ENCODE data around the gene CADPS2. TPM values are rescaled to one million over a fixed set of nuclear protein-coding genes. Genes with fewer than 3 reads are reported as not detected.

CADPS2 gene
- total RNA-seq, 2 donors from 2014 or later: 16.4 to 32.5 TPM

DNA sequence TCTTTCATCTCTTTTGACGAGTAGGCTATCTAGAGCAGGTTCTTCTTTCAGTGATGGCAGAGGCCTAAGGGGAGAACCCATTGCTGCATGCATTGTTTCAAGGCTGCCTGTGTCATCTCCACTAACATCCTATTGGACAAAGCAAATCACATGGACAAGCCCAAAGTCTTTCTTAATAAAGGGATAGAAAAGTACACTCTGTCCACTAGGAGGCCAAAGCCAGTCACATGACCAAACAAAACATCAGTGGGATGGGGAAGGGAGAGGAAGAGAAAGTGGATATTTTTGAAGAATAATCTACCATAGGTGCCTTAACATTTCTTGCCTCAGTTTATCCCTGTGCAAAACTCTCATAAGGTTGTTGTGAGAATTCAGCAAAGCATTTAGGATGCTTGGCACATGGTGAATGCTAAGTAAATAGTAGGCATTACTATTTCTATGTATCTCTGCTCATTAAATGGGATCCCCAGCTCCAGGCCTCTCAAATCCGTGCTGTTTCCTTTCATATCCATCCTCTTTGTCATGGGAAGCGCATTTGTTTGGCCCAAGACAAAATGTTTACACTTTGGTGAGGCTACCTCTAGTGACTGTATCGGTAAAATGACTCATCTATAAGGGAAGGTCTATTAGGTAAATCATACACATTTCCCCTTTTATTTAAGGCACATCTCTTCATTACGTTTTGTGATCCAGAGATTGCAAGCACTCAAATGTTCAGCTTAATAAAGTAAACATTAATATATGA, 16.7 kb upstream of the CADPS2 start:
- no peak for ATAC-seq (ENCODE audit: insufficient number of reproducible peaks, low FRiP score, low read depth)

DNA sequence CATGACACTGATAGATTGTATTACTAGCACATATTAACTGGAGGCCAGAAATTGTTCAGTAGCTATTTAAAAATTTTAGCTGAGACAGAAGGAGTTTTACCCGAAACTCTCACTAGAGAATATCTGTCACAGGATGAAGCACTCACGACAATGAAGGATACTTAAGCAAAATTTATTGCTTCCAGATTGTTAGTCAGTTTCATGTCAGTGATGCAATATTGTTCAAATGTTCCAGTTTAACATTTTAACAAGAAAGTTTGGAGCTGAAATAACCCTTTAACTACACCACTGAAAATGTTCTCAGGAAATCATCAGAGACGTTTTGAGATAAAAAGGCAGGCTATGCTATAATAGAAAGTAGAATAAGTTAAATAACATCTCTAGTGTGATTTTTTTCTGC, 15.0 kb upstream of the CADPS2 start:
- H3K9me3 ChIP-seq: no peaks in the 10 kb centered on the region
- H3K27ac ChIP-seq: no peak overlapping the region
- ATAC-seq (ENCODE audit: insufficient number of reproducible peaks, low FRiP score, low read depth) (no peak), DNase-seq (ENCODE audit: low spot score) (no peak)
- H3K4me1 ChIP-seq (ENCODE audit: control insufficient read depth in 1 of 2, low read depth in 2 of 2): no peaks in the 10 kb centered on the region
- no peak overlapping the region for H3K4me3 ChIP-seq
- H3K27me3 ChIP-seq (replicated peaks; ENCODE audit: insufficient read depth): no peaks in the 10 kb centered on the region
- no peaks in the 10 kb centered on the region for H3K36me3 ChIP-seq
- TF ChIP-seq, protein P1, sequence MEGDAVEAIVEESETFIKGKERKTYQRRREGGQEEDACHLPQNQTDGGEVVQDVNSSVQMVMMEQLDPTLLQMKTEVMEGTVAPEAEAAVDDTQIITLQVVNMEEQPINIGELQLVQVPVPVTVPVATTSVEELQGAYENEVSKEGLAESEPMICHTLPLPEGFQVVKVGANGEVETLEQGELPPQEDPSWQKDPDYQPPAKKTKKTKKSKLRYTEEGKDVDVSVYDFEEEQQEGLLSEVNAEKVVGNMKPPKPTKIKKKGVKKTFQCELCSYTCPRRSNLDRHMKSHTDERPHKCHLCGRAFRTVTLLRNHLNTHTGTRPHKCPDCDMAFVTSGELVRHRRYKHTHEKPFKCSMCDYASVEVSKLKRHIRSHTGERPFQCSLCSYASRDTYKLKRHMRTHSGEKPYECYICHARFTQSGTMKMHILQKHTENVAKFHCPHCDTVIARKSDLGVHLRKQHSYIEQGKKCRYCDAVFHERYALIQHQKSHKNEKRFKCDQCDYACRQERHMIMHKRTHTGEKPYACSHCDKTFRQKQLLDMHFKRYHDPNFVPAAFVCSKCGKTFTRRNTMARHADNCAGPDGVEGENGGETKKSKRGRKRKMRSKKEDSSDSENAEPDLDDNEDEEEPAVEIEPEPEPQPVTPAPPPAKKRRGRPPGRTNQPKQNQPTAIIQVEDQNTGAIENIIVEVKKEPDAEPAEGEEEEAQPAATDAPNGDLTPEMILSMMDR (IDR thresholded peaks at IDR 0.05): no peak

More for the DNA sequence above, 16.7 kb upstream of the CADPS2 start:
- H3K27ac ChIP-seq: no peak overlapping the region
- DNase-seq (ENCODE audit: low spot score): no peak
- no peaks in the 10 kb centered on the region for H3K36me3 ChIP-seq
- no peaks in the 10 kb centered on the region for H3K4me1 ChIP-seq (ENCODE audit: control insufficient read depth in 1 of 2, low read depth in 2 of 2)
- H3K27me3 ChIP-seq (replicated peaks; ENCODE audit: insufficient read depth): no peaks in the 10 kb centered on the region
- H3K4me3 ChIP-seq: no peak overlapping the region
- H3K9me3 ChIP-seq: no peaks in the 10 kb centered on the region
- TF ChIP-seq, protein P1 (IDR thresholded peaks at IDR 0.05): no peak

DNA sequence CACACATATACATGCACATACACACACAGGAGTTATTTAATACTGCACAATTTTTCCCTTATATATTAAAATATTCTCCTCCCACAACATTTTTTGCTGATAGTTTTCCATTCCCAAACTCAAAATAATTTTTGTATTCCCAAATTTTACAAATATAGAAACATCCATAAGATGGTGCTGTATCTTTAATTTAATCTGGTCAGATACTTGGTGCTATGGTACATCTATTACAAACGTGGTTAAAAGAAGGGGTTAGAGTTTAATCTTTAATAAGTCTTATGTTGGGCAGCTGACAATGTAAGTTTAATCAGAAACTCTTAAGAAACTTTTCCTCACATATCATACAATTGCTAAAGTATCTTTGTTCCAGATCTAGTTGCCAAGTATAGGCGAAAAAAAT, 10.2 kb upstream of the CADPS2 start:
- no peak for ATAC-seq (ENCODE audit: insufficient number of reproducible peaks, low FRiP score, low read depth)
- Histone ChIP-seq H3K9me3 (no peaks in the 10 kb centered on the region), H3K27ac (no peak overlapping the region), H3K4me3 (no peak overlapping the region), H3K36me3 (no peaks in the 10 kb centered on the region), H3K4me1 (ENCODE audit: control insufficient read depth in 1 of 2, low read depth in 2 of 2) (no peaks in the 10 kb centered on the region), H3K27me3 (replicated peaks; ENCODE audit: insufficient read depth) (no peaks in the 10 kb centered on the region)
- DNase-seq (ENCODE audit: low spot score): no peak
- TF ChIP-seq, protein P1 (IDR thresholded peaks at IDR 0.05): no peak

GRCh38 chr7:122893486-122893885, 7.2 kb upstream of the CADPS2 start:
- Histone ChIP-seq H3K27ac (no peak overlapping the region), H3K36me3 (no peaks in the 10 kb centered on the region), H3K4me3 (no peak overlapping the region), H3K9me3 (no peaks in the 10 kb centered on the region), H3K4me1 (ENCODE audit: control insufficient read depth in 1 of 2, low read depth in 2 of 2) (no peaks in the 10 kb centered on the region), H3K27me3 (replicated peaks; ENCODE audit: insufficient read depth) (no peaks in the 10 kb centered on the region)
- TF ChIP-seq, protein P1 (IDR thresholded peaks at IDR 0.05): no peak
- ATAC-seq (ENCODE audit: insufficient number of reproducible peaks, low FRiP score, low read depth) (no peak), DNase-seq (ENCODE audit: low spot score) (no peak)

DNA sequence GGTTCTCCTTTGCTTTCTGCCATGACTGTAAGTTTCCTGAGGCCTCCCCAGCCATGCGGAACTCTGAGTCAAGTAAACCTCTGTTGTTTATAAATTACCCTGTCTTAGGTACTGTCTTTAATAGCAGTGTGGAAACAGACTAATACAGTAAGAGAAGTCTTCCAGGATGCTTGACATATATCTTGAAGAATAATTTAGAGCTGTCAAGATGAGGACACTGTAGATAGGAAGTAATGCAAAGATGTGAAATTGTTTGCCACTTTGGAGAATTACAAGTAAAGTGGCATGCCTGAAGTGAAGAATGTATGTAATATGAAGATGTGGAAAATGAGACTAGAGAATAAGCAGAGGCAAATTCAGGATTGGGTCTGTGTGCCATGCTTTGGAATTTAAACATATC, 2.9 kb upstream of the CADPS2 start:
- ATAC-seq (ENCODE audit: insufficient number of reproducible peaks, low FRiP score, low read depth): no peak
- Histone ChIP-seq H3K4me3 (no peak overlapping the region), H3K4me1 (ENCODE audit: control insufficient read depth in 1 of 2, low read depth in 2 of 2) (peaks cover 0 to 4% of the 10 kb centered on the region in 2 donors), H3K9me3 (no peaks in the 10 kb centered on the region), H3K36me3 (no peaks in the 10 kb centered on the region), H3K27me3 (replicated peaks; ENCODE audit: insufficient read depth) (no peaks in the 10 kb centered on the region), H3K27ac (no peak overlapping the region)
- no peak for DNase-seq (ENCODE audit: low spot score)
- TF ChIP-seq, protein P1 (IDR thresholded peaks at IDR 0.05): no peak
